SW480 (cell line): ENCODE measurements around the gene NAA40.
A peak's percentile ranks its signal among the peaks of the same experiment; 100 is the strongest.

Experiments
- DNase-seq: peaks from one replicate; pipeline ENCODE4 v3.0.0-alpha.2; 2016; ENCODE audit warnings: low spot score

The NAA40 gene

GRCh38 chr11:63986932-63987513 lies 48.2 kb downstream of the NAA40 start:
- DNase-seq = no peak

GRCh38 chr11:63991558-63991957 lies 52.8 kb downstream of the NAA40 start:
- DNase-seq = no peak

DNA sequence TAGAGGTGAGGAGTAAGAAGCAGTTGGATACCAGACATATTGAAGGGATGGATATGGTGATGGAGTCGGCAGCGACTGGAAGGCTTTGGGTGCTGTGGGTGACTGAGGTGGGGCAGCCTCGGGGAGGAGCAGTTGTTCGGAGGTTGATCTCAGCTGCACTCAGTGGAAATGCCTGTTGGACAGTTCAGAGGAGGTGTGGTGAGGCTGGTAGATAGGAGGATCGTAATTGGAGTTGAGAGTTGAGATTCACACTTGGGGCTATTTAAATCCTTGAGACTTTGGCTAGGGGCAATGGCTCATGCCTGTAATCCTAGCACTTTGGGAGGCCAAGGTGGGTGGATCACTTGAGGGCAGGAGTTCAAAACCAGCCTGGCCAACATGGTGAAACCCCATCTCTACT lies 54.3 kb downstream of the NAA40 start:
- DNase-seq = no peak

DNA sequence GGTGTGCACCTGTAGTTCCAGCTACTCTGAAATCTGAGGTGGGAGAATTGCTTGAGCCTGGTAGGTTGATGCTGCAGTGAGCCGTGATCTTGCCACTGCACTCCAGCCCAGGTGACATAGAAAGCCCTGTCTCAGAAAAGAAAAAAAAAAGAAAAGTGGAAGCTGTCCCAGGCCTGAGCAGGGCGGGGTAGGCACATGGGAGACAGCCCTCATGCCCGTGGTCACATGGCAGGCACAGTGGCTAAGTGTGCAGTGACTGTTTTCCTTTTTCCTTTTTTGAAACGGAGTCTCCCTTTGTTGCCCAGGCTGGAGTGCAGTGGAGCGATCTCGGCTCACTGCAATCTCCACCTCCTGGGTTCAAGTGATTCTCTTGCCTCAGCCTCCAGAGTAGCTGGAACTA lies 55.2 kb downstream of the NAA40 start:
- DNase-seq = no peak

DNA sequence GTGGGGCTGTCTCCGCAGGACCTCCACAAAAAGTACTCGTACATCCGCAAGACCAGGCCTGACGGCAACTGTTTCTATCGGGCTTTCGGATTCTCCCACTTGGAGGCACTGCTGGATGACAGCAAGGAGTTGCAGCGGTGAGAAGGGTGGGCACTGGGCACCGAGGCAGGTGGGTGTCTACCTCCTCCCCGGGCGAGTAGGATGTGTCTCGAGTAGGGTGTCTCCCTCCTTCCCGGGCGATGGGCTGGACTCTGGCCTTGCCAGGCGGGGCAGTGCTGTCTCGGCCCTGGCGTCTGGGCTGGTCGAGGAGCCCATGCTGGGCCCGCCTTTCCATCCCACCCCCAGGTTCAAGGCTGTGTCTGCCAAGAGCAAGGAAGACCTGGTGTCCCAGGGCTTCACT lies 57.7 kb downstream of the NAA40 start:
- DNase-seq = no peak

GRCh38 chr11:63997104-63997700 lies 58.4 kb downstream of the NAA40 start:
- no peak for DNase-seq

DNA sequence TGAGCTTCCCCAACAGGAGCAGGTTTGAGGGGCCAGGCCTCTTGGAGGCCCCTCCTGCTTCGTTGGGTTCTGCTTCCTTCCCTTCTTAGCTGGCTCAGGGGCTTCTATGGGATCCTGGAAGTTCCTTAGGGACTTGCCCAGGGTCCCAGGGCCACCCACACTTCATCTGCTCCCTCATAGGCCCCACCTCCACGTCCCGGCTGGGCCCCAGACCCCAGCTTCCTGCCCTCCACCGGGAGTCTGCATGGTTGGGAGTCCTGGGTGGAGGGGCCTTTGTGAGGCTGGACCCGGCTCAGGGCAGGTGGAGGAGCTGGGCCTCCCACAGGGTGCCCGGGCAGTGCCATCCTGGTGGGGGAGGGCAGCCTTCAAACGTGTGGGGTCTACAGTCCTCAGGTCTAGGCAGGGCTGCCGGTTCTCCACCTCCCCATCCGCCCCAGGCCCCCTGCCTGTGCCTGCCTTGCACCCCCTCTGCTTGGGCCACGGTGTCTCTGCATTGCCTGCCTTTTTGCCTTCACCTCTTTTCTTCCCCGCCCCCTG lies 59.1 kb downstream of the NAA40 start:
- DNase-seq = no peak

- no peak for DNase-seq
These were observed 60.0 kb downstream of the NAA40 start for GRCh38 chr11:63998558-63999348.

DNA sequence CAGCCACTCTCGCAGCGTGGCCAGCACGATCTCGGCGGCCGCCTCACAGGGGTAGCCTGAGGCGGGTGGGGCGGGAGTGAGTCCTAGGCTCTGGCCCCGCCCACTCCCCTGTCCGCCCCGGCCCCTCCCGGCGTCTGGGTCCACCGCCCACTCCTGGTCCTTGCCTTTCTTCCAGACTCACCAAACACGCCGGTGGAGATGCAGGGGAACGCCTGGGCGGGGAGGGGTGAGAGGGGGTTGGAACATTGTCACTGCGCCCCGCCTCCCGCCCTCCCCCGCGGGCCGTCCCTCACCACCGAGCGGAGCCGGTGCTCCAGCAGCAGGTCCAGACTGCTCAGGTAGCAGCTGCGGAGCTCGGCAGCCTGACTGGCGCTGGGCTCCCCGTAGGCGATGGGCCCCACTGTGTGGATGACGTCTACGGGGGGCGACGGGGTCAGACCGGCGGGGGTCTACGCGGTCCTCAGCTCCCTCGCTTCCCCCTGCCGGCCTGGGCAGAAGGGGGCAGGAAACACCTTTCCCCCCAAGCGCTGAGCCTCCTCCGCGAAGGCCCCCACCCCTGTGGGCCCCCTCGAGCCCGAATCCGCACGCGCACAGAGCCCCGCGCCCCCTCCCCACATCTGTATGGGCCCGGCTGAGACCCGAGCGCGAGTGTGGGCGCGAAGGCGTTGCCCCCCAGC lies 60.7 kb downstream of the NAA40 start:
- DNase-seq = no peak

- DNase-seq = no peak
These were observed 61.4 kb downstream of the NAA40 start for GRCh38 chr11:64000026-64000739.

DNA sequence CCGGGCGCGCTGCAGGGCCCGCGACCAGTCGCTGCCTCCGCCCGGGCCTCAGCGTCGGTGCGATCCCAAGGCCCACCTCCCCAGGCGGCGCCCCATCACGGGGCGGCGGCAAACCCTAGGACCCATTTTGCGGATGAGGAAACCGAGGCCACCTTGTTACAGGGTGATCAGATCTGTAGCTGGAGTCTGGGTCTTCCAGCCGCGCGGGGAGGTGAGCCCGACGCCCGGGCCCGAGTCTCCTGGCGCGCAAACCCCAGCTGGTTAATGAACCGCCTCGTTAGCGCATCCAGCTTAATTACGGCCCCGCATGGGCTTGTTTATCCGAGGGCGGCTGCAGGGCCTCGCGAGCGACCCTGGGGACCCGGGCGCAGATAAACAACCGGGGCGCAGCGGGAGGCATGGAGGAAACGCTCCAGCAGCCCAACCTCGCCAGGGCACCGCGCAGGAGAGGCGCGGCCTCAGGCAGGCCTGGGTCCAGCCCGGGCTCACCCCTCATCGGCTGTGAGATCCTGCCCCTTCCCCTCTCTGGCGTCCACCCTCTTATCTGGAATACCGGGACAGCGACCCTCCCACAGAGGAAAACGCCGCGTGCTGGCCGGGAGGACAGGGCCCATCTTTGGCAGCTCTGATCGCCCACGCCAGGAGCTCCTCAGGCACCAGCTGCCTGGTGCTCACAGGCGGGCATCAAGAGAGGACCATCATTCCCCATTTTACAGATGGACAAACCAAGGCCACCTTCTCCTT lies 62.1 kb downstream of the NAA40 start:
- no peak for DNase-seq

DNA sequence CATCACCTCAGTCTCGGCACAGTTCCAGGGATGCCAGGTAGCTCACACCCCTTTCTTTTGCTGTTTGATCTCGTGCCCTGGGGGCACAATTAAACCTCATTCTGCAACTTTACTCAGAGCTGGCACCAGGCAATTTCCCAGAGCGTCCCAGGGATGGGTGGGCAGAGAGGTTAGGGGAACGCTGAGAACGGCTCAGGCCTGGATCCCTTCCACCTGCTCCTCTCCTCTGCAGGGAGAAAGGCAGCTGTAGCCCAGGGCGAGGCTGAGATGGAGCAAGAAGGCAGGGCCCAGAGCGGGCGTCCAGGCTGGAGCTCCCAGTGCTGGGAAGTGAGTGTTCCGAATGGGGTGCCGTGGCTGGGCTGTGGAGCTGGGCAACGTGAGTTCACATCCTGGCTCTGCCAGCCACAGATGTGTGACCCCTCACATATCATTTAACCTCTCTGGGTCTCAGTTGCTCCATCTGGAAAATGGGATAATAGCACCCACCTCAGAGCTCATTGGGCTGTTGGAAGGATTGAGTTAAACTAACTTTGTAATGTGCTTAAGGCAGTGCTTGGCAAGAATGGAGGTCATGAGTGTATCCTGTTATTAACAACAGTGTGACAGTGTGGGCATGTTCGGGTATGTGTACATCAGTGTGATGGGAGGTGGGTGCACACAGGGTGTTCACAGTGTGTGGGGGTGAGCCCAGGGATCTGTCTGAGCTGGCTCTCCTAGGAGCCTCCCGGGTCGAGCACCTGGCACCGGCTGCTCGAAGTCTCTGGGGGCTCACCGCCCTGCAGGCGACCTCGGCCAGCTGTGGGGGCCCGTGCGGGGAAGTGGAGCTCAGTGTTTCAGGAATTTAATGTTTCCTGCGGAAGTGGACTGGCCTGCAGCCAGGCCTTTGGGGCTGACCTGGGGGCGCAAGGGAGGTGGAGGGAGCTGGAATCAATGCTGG lies 63.0 kb downstream of the NAA40 start:
- DNase-seq = no peak

- peak; percentile 27 for DNase-seq
These were observed 65.2 kb downstream of the NAA40 start for GRCh38 chr11:64003807-64004589.

GRCh38 chr11:64004590-64004984 lies 65.8 kb downstream of the NAA40 start:
- DNase-seq = no peak

DNA sequence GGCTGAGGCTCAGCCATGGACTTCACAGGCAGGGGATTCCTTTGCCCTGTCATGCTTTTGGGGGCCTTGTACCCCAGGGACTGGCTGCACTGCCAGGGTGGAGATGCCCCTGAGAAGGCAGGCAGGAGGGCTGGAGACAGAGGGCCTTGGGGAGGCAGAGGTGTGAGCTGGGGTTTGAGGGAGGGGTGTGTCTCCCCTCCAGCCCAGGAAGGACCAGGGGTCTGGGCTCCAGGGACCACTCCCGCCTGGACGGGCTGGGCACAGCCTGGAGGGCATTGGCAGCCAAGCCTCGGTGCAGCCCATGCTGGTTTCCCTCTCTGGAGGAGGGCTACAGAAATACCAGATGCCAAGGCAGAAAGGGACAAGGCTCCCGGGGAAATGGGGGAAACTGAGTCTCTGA lies 66.9 kb downstream of the NAA40 start:
- DNase-seq = no peak

DNA sequence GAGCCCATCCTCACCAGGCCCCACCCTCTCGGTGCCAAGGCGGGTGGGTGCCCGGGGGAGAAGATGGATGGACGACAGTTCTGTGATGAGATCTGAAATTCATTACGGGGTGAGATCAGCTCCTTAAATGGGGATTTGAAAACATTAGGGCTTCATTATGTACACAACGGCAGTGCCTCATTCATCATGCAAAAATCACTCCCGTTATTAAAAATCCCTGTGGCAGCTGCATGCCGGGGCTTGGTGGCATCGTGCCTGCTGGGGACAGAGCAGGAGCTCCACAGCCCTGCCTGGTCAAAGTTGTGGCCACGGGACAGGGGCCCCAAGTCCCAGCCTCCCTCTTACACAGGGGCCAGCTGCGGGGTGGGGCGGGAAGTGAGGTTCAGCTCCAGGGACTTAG lies 67.6 kb downstream of the NAA40 start:
- no peak for DNase-seq
